GM21447 (cell line): Measurements from ENCODE around the gene NKAIN4.

Source experiments
- ATAC-seq: cut with Tn5 transposase; IDR thresholded peaks from one replicate; pipeline ENCODE4 v1.9.1; 2021; ENCODE audit not compliant: unreplicated experiment

NKAIN4 gene

DNA sequence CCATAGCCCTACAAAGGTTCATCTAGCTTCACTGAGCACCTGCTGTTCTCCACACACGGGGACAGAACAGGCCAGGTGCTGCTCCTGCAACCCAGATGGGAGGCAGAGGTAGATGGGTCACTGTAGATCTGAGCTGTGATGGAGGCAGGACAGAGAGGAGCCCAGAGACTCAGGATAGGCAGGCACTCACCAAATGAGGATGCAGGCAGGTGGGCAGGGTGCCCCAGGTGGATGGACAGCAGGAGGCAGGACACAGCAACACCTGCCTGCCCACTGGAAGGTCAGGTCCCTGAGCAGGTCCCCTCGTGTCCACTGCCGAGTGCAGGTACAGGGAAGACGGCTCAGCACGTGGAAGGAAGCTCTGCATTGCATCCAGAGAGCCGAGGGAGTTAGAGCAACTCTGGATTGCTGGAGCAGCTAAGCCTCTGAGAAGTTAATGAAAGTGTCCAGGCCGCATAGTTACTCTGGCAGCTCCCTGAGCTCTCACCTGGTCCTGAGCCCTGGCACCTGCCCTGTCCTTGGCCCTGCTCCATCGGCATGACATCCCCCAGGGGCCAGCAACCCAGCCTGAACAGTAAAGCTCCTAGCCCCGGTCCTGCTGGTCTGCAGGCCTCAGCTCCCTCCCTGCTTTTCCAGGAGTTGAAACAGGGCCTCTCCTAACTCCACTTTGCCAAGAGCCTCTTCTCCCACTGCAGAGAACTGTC lies 33.4 kb downstream of the NKAIN4 start:
- no peak for ATAC-seq

DNA sequence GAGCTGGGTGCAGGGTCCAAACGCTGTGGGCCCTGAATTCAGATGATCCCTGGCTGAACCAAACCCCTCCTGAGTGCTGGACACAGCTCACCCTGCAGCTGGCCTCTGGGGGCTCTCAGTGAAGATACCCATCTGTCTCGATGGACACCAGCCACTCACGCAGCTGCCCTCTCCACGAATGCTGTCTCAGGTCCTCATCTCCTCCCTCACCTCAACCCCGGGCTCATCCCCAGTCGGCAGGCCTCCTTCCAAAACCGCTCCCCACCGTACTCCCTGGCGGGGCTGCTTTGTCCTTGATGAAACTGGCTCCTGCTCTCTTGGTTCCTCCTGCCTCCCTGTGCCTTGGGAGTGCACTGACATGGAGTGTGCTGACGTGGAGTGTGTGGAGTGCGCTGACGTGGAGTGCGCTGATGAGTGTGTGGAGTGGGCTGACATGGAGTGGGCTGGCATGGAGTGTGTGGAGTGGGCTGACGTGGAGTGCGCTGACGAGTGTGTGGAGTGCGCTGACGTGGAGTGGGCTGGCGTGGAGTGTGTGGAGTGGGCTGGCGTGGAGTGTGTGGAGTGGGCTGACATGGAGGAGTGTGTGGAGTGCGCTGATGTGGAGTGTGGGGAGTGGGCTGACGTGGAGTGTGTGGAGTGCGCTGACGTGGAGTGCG lies 34.3 kb downstream of the NKAIN4 start:
- no peak for ATAC-seq

GRCh38 chr20:63219447-63219821 lies 34.8 kb downstream of the NKAIN4 start:
- ATAC-seq: no peak

DNA sequence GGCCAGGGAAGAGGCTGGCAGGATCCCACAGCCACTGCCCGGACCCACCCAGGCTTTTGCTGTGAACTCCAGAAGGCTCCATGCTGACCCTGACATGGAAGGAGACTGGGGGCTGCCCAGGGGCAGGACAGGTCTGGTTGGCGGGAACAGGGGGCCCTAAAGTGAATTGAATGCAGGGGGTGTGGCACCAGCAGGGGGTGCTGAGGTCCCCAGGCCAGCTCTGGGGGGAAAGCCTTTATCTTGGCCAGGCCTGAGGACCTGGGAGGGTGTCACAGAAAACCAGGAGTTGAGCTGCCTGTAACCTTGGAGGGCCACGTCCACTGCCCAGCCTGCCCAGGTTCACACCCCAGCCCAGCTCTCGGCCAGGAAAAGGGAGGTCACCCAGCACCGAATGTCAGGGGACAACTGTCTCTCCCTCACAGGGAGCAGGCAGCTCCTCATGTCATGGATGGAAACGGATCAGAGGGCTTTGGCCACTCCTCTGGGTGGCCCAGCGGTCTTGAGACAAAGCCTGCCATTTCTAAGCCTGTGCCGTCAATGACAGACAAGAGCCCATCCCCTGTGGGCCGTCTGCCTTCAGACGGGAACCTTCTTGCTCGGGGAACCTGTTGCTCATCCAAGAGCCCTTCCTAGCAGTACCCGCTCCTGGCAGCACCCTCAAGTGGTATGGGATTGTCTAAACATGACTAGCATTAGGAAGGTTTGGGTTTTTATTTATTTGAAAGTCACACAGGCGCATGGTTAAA lies 35.4 kb downstream of the NKAIN4 start:
- ATAC-seq: no peak

GRCh38 chr20:63217706-63218105 lies 36.6 kb downstream of the NKAIN4 start:
- ATAC-seq: no peak

DNA sequence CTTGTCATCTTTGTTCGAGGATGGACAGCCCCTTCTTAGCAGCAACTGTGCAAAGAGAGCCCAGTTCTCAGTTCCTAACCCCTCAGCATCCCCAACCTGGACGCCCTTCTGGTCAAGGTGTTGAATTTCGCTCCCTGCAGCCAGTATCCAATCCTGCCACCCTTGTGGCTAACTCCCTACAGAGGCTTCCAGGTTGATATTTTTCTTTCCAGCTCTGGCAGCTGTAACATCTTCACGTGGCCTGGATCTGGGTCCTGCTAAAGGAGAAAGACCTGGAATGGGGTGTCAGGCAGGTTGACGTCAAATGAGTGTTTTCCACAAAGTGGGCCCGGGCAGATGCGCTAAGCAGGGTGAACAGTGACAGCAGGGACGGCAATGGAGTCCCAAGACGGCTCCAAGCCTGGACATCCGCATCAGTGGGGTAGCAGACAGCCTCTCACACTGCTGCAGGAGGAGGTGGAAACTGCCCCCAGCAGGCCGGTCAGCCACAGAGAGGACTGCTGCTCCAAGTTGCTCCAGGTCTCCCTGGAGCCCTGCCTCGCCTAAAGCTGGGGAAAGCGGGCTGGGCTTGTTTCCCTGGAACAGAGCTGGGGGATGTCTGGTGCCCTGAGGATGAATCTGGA lies 37.3 kb downstream of the NKAIN4 start:
- no peak for ATAC-seq

- ATAC-seq: peak; percentile 80
These were observed 38.0 kb downstream of the NKAIN4 start, which contains the start of gene YTHDF1 for GRCh38 chr20:63216041-63216848. TSS of gene YTHDF1 (minus strand) at chr20:63216131. CDS start at chr20:63215892, 239 bp downstream.

GRCh38 chr20:63215101-63216040 lies 38.9 kb downstream of the NKAIN4 start:
- peak; percentile 6 for ATAC-seq

DNA sequence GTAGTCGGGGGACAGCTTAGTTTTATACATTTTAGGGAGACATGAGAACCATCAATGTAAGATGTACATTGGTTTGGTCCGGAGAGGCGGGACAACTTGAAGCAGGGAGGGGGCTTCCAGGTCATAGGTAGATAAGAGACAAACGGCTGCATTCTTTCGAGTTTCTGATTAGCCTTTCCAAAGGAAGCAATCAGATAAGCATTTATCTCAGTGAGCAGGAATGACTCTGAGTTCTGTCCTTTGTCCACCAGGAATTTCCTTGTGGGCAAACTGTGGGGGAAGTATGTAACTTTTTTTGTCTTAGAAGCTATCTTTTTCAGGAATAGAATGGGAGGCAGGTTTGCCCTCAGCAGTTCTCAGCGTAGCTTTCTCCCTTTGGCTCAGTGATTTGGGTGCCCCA lies 39.7 kb downstream of the NKAIN4 start:
- ATAC-seq: no peak

- no peak for ATAC-seq
These were observed 41.5 kb downstream of the NKAIN4 start for GRCh38 chr20:63212792-63213191.

DNA sequence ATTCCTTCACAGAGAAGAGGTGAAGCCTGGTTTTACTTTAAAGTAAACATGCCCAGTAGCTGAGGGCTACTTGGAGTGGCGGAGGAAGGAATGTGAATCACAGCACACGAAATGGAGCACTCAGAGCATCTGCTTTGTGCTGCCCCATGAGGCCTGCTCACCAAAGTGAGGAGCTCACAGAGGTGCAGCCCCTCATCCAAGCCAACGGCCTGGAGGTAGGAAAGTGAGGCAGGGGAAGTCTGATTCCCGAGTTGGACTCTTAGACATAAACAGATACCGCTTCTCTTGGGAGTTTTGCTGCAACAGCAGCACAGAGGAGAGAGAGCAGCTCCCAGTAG lies 41.9 kb downstream of the NKAIN4 start:
- ATAC-seq: no peak

GRCh38 chr20:63210011-63210605 lies 44.2 kb downstream of the NKAIN4 start:
- ATAC-seq: no peak

GRCh38 chr20:63208346-63208909 lies 45.8 kb downstream of the NKAIN4 start:
- no peak for ATAC-seq

DNA sequence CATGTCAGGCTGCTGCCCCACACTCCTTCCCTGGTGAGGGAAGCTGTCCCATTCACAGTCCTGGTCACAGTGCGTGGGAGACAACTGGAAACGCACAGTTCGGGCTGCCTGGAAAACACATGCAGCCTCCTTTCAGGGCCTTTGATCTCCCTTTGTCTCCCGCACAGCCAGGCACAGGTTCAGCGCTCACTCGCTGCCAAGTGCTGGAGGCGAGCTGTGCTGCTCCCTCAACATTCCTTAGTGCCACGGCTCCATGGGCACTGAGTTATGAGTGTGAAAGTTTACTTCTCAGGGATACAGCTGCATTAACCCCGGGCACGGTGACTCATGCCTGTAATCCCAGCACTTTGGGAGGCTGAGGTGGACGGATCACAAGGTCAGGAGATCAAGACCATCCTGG lies 47.4 kb downstream of the NKAIN4 start:
- no peak for ATAC-seq

DNA sequence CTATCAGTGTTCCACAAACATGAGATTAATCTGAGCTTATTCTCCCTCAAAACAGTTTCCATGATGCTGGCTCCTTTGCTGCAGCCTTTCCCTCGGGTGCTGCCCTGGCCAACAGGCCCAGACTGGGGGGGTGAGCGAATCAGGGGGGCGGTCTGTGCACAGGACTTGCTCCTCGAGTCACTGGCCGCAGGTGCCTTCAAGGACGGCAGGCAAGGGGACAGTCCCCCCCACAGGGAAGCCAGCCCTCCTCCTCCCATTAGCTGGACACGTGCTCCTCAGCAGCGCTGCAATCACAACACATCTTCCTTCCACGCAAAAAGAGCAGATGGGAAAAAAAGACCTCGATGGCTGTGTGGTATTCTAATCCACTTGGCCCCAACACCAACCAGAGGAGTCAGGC lies 48.4 kb downstream of the NKAIN4 start:
- ATAC-seq: no peak

GRCh38 chr20:63204362-63204761 lies 49.9 kb downstream of the NKAIN4 start:
- no peak for ATAC-seq

DNA sequence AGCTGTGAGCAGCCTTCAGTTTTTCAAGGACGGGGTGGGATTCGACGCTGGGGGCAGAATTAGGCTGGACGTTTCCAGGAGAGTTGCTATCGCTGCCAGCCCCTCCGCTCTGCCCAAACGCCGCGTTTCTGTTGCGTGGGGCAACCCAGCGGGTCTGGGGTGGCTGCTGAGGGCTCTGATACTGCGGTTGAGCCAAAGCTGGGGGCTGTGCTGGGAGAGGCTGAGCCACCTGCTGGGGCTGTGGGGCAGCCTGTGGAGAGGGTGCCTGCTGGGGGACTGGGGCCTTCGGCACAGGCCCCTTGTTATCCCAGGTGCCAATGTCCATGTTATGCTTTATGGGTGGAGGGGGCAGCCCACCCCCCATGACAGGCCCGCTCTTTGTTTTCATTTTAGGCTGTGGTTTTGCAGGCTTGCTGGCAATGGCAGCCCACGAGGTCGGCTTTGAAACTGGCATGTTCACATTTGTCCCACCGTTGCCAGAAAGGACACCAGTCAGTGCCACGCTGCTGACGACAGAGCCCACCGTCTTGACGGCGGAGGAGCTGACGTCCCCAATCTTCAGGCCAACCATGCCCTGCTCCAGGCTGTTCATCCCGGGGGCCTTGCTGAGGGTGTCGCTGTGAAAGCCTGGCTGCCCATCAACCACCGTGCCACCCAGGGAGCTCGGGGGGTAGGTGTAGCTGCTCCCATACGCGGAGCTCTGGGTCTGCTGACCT lies 51.3 kb downstream of the NKAIN4 start:
- no peak for ATAC-seq

GRCh38 chr20:63202021-63202420 lies 52.2 kb downstream of the NKAIN4 start:
- ATAC-seq: no peak
